Measurements from ENCODE around the gene TCF7L1.

Gene TCF7L1

GRCh38 chr2:85230679-85231467, 97.7 kb downstream of the TCF7L1 start:
- Histone ChIP-seq H3K27ac (ENCODE audit: low read depth, low read length) (no peak overlapping the region), H3K9me3 (ENCODE audit: control insufficient read depth, insufficient read depth, low read length) (no peaks in the 10 kb centered on the region), H3K4me3 (ENCODE audit: low read length) (no peak overlapping the region), H3K27me3 (ENCODE audit: control insufficient read depth, low read length) (0 out of 2 replicates have a peak, but pooled peaks cover 4% of the 10 kb centered on the region), H4K20me1 (ENCODE audit: control insufficient read depth, insufficient read depth, low read depth, low read length) (no peaks in the 10 kb centered on the region), H3K79me2 (ENCODE audit: control insufficient read depth, low read length) (no peaks in the 10 kb centered on the region), H3K36me3 (ENCODE audit: control insufficient read depth, low read length) (no peaks in the 10 kb centered on the region), H3K4me2 (ENCODE audit: low read length) (no peak overlapping the region), H3K9me2 (replicated peaks; ENCODE audit: control insufficient read depth, low read length) (no peaks in the 10 kb centered on the region), H3K4me1 (ENCODE audit: control insufficient read depth, low read length) (no peaks in the 10 kb centered on the region), H3F3A (ENCODE audit: control insufficient read depth, insufficient read depth) (no peaks in the 10 kb centered on the region)
- TF ChIP-seq CTCF (IDR thresholded peaks at IDR 0.05; ENCODE audit: low read depth, low read length, poor library complexity, severe bottlenecking): no peak
- no peak for TF ChIP-seq EZH2phosphoT487 (IDR thresholded peaks at IDR 0.05; ENCODE audit: borderline replicate concordance, low read length)

- no peaks in the 10 kb centered on the region for H3K4me1 ChIP-seq (ENCODE audit: control insufficient read depth, low read length)
- no peak overlapping the region for H3K4me2 ChIP-seq (ENCODE audit: low read length)
- 0 out of 2 replicates have a peak, but pooled peaks cover 4% of the 10 kb centered on the region for H3K27me3 ChIP-seq (ENCODE audit: control insufficient read depth, low read length)
- no peaks in the 10 kb centered on the region for H3F3A ChIP-seq (ENCODE audit: control insufficient read depth, insufficient read depth)
- no peak overlapping the region for H3K27ac ChIP-seq (ENCODE audit: low read depth, low read length)
- no peaks in the 10 kb centered on the region for H3K36me3 ChIP-seq (ENCODE audit: control insufficient read depth, low read length)
- no peaks in the 10 kb centered on the region for H4K20me1 ChIP-seq (ENCODE audit: control insufficient read depth, insufficient read depth, low read depth, low read length)
- no peaks in the 10 kb centered on the region for H3K9me2 ChIP-seq (replicated peaks; ENCODE audit: control insufficient read depth, low read length)
- H3K79me2 ChIP-seq (ENCODE audit: control insufficient read depth, low read length): no peaks in the 10 kb centered on the region
- H3K4me3 ChIP-seq (ENCODE audit: low read length): no peak overlapping the region
- TF ChIP-seq EZH2phosphoT487 (IDR thresholded peaks at IDR 0.05; ENCODE audit: borderline replicate concordance, low read length): no peak
- no peak for TF ChIP-seq CTCF (IDR thresholded peaks at IDR 0.05; ENCODE audit: low read depth, low read length, poor library complexity, severe bottlenecking)
- no peaks in the 10 kb centered on the region for H3K9me3 ChIP-seq (ENCODE audit: control insufficient read depth, insufficient read depth, low read length)
These were observed 98.2 kb downstream of the TCF7L1 start for GRCh38 chr2:85231468-85231805.

GRCh38 chr2:85231952-85232351, 98.8 kb downstream of the TCF7L1 start:
- no peaks in the 10 kb centered on the region for H4K20me1 ChIP-seq (ENCODE audit: control insufficient read depth, insufficient read depth, low read depth, low read length)
- H3K36me3 ChIP-seq (ENCODE audit: control insufficient read depth, low read length): no peaks in the 10 kb centered on the region
- no peaks in the 10 kb centered on the region for H3K79me2 ChIP-seq (ENCODE audit: control insufficient read depth, low read length)
- TF ChIP-seq CTCF (IDR thresholded peaks at IDR 0.05; ENCODE audit: low read depth, low read length, poor library complexity, severe bottlenecking): no peak
- no peak for TF ChIP-seq EZH2phosphoT487 (IDR thresholded peaks at IDR 0.05; ENCODE audit: borderline replicate concordance, low read length)
- H3K4me2 ChIP-seq (ENCODE audit: low read length): no peak overlapping the region
- no peaks in the 10 kb centered on the region for H3K9me2 ChIP-seq (replicated peaks; ENCODE audit: control insufficient read depth, low read length)
- H3K27me3 ChIP-seq (ENCODE audit: control insufficient read depth, low read length): peaks cover 4% of the 10 kb centered on the region; the same call in 1 of the 2 replicates
- no peaks in the 10 kb centered on the region for H3K9me3 ChIP-seq (ENCODE audit: control insufficient read depth, insufficient read depth, low read length)
- H3K27ac ChIP-seq (ENCODE audit: low read depth, low read length): no peak overlapping the region
- H3K4me3 ChIP-seq (ENCODE audit: low read length): no peak overlapping the region
- H3K4me1 ChIP-seq (ENCODE audit: control insufficient read depth, low read length): no peaks in the 10 kb centered on the region
- H3F3A ChIP-seq (ENCODE audit: control insufficient read depth, insufficient read depth): no peaks in the 10 kb centered on the region
